ENCODE measurements around the gene F11R.

The F11R gene

DNA sequence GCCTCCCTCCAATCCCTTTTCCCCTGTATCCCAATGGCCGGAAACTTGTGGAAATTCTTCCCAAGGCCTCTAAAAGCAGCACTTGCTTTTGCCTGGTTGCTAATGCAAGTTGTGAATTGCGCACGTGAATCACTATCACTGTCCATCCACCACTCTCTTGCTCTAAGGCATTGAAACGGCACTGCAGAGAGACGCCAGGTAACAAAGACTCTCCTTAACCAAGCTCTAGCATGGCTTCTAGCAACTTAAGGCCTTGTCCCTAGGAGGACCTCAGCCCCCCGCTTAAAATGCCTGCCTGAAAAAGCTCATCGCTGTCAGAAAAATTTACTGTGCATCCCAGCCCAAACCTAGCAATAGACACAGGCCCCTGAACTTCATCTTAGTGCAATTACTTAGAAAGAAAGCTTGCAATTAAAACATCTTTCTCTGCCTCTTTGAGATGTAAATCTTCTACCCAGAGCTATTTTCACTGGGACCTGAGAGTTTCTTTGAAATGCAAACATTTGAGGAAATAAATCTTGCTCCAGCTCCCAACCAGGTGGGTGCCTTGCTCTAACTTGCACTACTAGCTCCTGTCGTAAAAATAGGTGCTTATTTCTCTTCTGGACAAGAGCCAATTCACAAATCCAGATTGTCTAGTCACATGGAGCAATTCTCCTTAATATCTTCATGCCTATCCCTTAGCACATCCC, 33.4 kb downstream of the F11R start:
- H3K27ac ChIP-seq (ENCODE audit: low read length), result no peak overlapping the region

DNA sequence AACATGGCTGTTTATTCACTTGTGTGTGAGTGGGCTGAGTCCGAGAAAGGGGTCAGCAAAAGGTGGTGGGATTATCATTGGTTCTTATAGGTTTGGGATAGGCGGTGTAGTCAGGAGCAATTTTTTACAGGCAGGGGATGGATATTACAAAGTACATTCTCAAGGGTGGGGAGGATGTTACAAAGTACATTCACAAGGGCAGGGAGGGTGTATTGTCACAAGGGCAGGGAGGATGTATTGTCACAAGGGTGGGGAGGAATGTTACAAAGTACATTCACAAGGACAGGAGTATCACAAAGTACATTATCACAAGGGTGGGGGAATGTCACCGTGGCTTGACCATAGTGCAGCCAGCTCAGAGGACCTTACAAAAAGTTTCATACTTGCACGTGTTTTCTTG, 35.2 kb downstream of the F11R start:
- Histone ChIP-seq H3K4me3 (ENCODE audit: low read depth in 1 of 2, low read length in 2 of 2) (no peak overlapping the region), H3K9me3 (ENCODE audit: control insufficient read depth in 1 of 2, low read length in 2 of 2) (no peaks in the 10 kb centered on the region), H3K27me3 (ENCODE audit: low read depth, low read length) (no peaks in the 10 kb centered on the region), H3K36me3 (ENCODE audit: control insufficient read depth in 1 of 2, insufficient read depth in 2 of 2, low read length in 2 of 2) (no peaks in the 10 kb centered on the region), H3K27ac (ENCODE audit: low read length) (no peak overlapping the region), H3K4me1 (ENCODE audit: control insufficient read depth in 1 of 2, insufficient read depth in 2 of 2, low read length in 2 of 2) (peaks cover 0 to 7% of the 10 kb centered on the region in 2 donors)

More for the DNA sequence above, 33.4 kb downstream of the F11R start:
- H3K27me3 ChIP-seq (ENCODE audit: low read depth, low read length), result no peaks in the 10 kb centered on the region
- H3K9me3 ChIP-seq (ENCODE audit: control insufficient read depth in 1 of 2, low read length in 2 of 2), result no peaks in the 10 kb centered on the region
- no peaks in the 10 kb centered on the region for H3K4me1 ChIP-seq (ENCODE audit: control insufficient read depth in 1 of 2, insufficient read depth in 2 of 2, low read length in 2 of 2)
- no peaks in the 10 kb centered on the region for H3K36me3 ChIP-seq (ENCODE audit: control insufficient read depth in 1 of 2, insufficient read depth in 2 of 2, low read length in 2 of 2)
- no peak overlapping the region for H3K4me3 ChIP-seq (ENCODE audit: low read depth in 1 of 2, low read length in 2 of 2)

DNA sequence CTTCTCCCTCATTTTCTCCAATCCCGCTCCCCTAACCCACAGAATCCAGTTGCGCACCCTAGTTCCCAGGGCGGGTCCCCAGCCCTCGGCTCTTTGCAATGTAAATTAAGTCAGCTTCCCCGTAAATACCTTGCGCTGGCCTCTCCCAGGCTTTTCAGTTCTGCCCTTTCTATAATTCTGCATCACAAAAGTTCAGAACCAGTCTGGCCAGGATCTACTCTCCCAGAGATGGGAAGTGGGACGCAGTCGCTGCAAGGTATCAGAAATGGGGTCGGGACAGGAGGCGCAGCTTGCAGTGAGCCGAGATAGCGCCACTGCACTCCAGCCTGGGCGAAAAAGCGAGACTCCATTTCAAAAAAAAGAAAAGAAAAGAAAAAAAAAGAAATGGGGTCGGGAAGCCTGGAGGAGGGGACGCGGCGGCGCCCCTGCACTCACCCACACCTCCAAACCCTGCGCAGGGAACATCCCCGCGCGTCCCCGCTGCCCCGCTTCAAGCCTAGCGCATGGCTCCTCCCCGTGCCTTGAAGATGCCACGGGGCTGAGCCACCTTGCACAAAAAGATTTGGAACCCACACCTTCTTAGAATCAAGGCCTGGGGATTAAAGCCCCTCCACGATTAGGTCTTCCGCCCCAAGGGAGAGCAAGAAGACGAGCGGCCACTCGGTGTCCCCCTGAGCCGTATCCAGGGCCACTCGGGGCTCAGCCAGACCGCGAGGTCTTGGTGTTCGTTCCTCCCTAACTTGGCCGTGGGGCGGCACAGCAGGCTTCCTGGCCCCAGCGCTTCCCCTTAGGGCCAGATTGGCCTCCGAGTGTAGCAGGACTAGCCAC, 39.2 kb downstream of the F11R start:
- H3K4me1 ChIP-seq (ENCODE audit: control insufficient read depth in 1 of 2, insufficient read depth in 2 of 2, low read length in 2 of 2), result peaks cover 0 to 7% of the 10 kb centered on the region in 2 donors

GRCh38 chr1:160979286-160979685, 41.7 kb downstream of the F11R start:
- H3K36me3 ChIP-seq (ENCODE audit: control insufficient read depth in 1 of 2, insufficient read depth in 2 of 2, low read length in 2 of 2), result no peaks in the 10 kb centered on the region
- H3K4me3 ChIP-seq (ENCODE audit: low read depth in 1 of 2, low read length in 2 of 2), result no peak overlapping the region
- no peak overlapping the region for H3K27ac ChIP-seq (ENCODE audit: low read length)
- H3K9me3 ChIP-seq (ENCODE audit: control insufficient read depth in 1 of 2, low read length in 2 of 2), result no peaks in the 10 kb centered on the region
- no peaks in the 10 kb centered on the region for H3K27me3 ChIP-seq (ENCODE audit: low read depth, low read length)
- H3K4me1 ChIP-seq (ENCODE audit: control insufficient read depth in 1 of 2, insufficient read depth in 2 of 2, low read length in 2 of 2), result peaks cover 0 to 7% of the 10 kb centered on the region in 2 donors

More for the DNA sequence above, 39.2 kb downstream of the F11R start:
- no peak overlapping the region for H3K4me3 ChIP-seq (ENCODE audit: low read depth in 1 of 2, low read length in 2 of 2)
- no peaks in the 10 kb centered on the region for H3K27me3 ChIP-seq (ENCODE audit: low read depth, low read length)
- no peak overlapping the region for H3K27ac ChIP-seq (ENCODE audit: low read length)
- no peaks in the 10 kb centered on the region for H3K36me3 ChIP-seq (ENCODE audit: control insufficient read depth in 1 of 2, insufficient read depth in 2 of 2, low read length in 2 of 2)
- H3K9me3 ChIP-seq (ENCODE audit: control insufficient read depth in 1 of 2, low read length in 2 of 2), result no peaks in the 10 kb centered on the region

DNA sequence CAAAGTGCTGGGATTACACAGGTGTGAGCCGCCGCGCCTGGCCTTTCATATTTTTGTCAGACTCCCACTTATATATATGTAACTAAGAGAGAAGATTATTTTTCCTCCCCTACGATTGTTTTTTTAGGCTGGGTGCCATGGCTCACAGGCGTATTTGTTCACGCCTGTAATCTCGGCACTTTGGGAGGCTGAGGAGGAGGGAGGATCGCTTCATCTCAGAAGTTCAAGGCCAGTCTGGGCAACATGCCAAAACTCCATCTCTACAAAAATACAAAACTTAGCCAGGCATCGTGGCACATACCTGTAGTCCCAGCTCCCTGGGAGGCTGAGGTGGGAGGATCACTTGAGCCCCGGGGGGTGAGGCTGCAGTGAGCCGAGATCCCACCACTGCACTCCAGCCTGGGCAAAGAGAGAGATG, 42.4 kb downstream of the F11R start:
- Histone ChIP-seq H3K27ac (ENCODE audit: low read length) (no peak overlapping the region), H3K4me3 (ENCODE audit: low read depth in 1 of 2, low read length in 2 of 2) (no peak overlapping the region), H3K4me1 (ENCODE audit: control insufficient read depth in 1 of 2, insufficient read depth in 2 of 2, low read length in 2 of 2) (peaks cover 0 to 7% of the 10 kb centered on the region in 2 donors), H3K9me3 (ENCODE audit: control insufficient read depth in 1 of 2, low read length in 2 of 2) (no peaks in the 10 kb centered on the region), H3K27me3 (ENCODE audit: low read depth, low read length) (no peaks in the 10 kb centered on the region), H3K36me3 (ENCODE audit: control insufficient read depth in 1 of 2, insufficient read depth in 2 of 2, low read length in 2 of 2) (no peaks in the 10 kb centered on the region)

DNA sequence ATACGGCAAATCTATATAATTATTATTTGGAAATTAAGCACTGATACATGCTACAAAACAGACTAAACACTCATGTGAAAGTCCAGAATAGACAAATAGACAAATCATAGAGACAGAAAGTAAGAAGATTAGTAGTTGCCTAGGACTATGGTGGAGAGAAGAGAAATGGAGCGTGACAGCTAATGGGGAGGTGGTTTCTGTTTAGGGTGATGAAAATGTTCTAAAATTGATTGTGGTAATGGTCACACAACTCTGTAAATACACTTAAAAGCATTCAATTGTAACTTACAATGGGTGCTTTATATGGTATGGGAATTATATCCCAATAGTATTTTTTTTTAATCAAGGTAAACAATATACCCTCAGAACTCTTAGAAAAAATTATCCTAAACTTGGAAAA, 45.9 kb downstream of the F11R start:
- H3K4me1 ChIP-seq (ENCODE audit: control insufficient read depth in 1 of 2, insufficient read depth in 2 of 2, low read length in 2 of 2), result peaks cover 0 to 4% of the 10 kb centered on the region in 2 donors
- H3K36me3 ChIP-seq (ENCODE audit: control insufficient read depth in 1 of 2, insufficient read depth in 2 of 2, low read length in 2 of 2), result no peaks in the 10 kb centered on the region
- no peak overlapping the region for H3K4me3 ChIP-seq (ENCODE audit: low read depth in 1 of 2, low read length in 2 of 2)
- H3K27me3 ChIP-seq (ENCODE audit: low read depth, low read length), result no peaks in the 10 kb centered on the region
- H3K9me3 ChIP-seq (ENCODE audit: control insufficient read depth in 1 of 2, low read length in 2 of 2), result no peaks in the 10 kb centered on the region
- H3K27ac ChIP-seq (ENCODE audit: low read length), result no peak overlapping the region

DNA sequence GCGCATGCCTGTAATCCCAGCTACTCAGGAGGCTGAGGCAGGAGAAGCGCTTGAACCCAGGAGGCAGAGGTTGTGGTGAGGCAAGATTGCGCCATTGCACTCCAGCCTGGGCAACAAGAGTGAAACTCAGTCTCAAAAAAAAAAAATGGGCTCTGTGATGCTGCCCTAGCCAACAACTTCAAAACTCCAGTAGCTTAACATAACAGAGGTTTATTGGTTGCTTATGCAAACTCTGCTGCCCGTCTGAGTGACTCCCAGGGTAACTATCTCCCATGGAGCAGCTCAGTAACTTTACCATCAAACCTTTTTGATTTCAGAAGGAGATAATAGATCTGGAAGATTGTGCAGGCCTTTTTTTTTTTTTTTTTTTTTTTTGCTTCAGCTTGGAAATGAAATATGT, 47.5 kb downstream of the F11R start:
- no peaks in the 10 kb centered on the region for H3K27me3 ChIP-seq (ENCODE audit: low read depth, low read length)
- H3K27ac ChIP-seq (ENCODE audit: low read length), result no peak overlapping the region
- no peak overlapping the region for H3K4me3 ChIP-seq (ENCODE audit: low read depth in 1 of 2, low read length in 2 of 2)
- no peaks in the 10 kb centered on the region for H3K9me3 ChIP-seq (ENCODE audit: control insufficient read depth in 1 of 2, low read length in 2 of 2)
- peaks cover 0 to 4% of the 10 kb centered on the region in 2 donors for H3K4me1 ChIP-seq (ENCODE audit: control insufficient read depth in 1 of 2, insufficient read depth in 2 of 2, low read length in 2 of 2)
- H3K36me3 ChIP-seq (ENCODE audit: control insufficient read depth in 1 of 2, insufficient read depth in 2 of 2, low read length in 2 of 2), result no peaks in the 10 kb centered on the region

DNA sequence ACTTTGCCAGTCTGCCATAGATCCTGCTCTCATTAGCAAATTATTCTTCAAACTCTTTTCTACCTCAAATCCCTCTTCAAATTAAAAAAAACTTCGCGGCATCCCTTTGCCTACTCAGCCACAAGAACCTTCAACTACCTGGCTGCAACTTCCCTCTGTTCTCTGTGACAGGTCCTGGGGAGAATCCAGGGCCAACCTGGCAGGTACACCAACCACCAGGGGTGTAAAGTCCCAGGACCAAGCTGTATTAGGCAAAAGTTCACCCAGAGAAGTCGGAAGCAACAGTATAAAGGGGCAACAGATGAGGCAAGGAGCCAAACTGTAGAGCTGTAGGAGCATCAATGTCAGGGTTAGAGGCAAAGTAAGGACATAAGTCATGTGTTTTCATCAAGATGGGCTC, 48.0 kb downstream of the F11R start:
- Histone ChIP-seq H3K9me3 (ENCODE audit: control insufficient read depth in 1 of 2, low read length in 2 of 2) (no peaks in the 10 kb centered on the region), H3K27ac (ENCODE audit: low read length) (no peak overlapping the region), H3K27me3 (ENCODE audit: low read depth, low read length) (no peaks in the 10 kb centered on the region), H3K36me3 (ENCODE audit: control insufficient read depth in 1 of 2, insufficient read depth in 2 of 2, low read length in 2 of 2) (no peaks in the 10 kb centered on the region), H3K4me3 (ENCODE audit: low read depth in 1 of 2, low read length in 2 of 2) (no peak overlapping the region), H3K4me1 (ENCODE audit: control insufficient read depth in 1 of 2, insufficient read depth in 2 of 2, low read length in 2 of 2) (peaks cover 0 to 4% of the 10 kb centered on the region in 2 donors)

DNA sequence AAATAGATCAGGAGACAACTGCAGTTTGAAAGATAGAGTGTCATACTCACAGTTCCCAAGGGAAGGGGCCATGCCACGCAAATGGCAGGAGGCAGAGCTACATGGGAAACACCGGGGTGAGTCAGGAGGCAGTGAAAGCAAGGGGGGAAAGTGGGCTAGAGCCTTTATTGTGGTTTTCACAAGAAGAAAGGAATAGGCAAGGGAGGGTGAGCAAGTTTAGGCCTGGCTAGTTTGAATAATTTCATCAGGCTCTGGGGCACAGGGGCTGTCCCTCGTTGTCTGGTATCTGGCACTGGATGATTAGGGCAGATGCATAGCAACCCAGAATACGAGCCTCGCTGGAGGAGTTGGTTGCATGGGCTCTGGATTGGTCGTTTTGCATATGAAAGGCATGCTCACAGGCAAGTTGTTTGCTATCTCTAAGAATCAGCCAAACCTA, 49.3 kb downstream of the F11R start:
- H3K4me3 ChIP-seq (ENCODE audit: low read depth in 1 of 2, low read length in 2 of 2), result no peak overlapping the region
- H3K27me3 ChIP-seq (ENCODE audit: low read depth, low read length), result no peaks in the 10 kb centered on the region
- no peaks in the 10 kb centered on the region for H3K9me3 ChIP-seq (ENCODE audit: control insufficient read depth in 1 of 2, low read length in 2 of 2)
- H3K36me3 ChIP-seq (ENCODE audit: control insufficient read depth in 1 of 2, insufficient read depth in 2 of 2, low read length in 2 of 2), result no peaks in the 10 kb centered on the region
- H3K27ac ChIP-seq (ENCODE audit: low read length), result no peak overlapping the region
- H3K4me1 ChIP-seq (ENCODE audit: control insufficient read depth in 1 of 2, insufficient read depth in 2 of 2, low read length in 2 of 2), result peaks cover 0 to 4% of the 10 kb centered on the region in 2 donors

DNA sequence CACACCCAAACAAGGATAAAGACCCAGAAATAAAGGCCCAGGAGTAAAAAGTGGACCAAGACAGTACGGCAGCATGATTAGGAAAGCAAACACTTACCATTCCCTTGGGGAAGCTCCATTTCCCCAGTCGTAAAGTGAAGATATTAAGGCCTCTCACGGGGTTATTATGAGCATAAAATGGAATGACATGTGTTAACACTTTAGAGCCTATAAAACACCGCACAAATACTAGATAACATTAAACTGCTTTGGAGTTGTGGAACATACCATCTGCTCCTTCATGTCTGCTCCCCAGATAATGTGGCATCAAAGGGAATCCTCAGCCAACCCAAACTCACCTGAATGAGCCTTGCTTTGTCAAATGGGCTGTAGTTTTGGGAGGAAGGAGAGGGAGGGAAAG, 57.4 kb downstream of the F11R start:
- Histone ChIP-seq H3K27me3 (ENCODE audit: low read depth, low read length) (no peaks in the 10 kb centered on the region), H3K27ac (ENCODE audit: low read length) (no peak overlapping the region), H3K36me3 (ENCODE audit: control insufficient read depth in 1 of 2, insufficient read depth in 2 of 2, low read length in 2 of 2) (no peaks in the 10 kb centered on the region), H3K4me1 (ENCODE audit: control insufficient read depth in 1 of 2, insufficient read depth in 2 of 2, low read length in 2 of 2) (no peaks in the 10 kb centered on the region), H3K9me3 (ENCODE audit: control insufficient read depth in 1 of 2, low read length in 2 of 2) (no peaks in the 10 kb centered on the region), H3K4me3 (ENCODE audit: low read depth in 1 of 2, low read length in 2 of 2) (no peak overlapping the region)

DNA sequence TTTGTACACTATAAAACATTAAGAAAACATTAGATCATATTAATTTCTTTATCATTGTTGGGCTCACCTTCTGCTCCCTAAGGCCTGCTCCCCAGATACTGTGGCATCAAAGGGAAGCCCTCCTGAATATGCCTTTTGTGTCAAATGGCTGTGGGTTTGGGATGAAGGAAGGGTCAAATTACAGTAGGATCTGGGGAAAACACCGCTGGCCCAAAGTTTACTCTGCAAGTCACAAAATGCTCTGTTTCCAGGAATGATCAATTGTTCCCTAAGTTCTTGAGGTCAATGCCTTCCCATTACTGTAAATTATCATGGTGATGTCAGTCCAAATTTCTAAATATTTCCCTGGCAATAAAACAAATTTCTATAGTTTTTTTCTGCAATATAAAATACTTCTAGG, 59.5 kb downstream of the F11R start:
- Histone ChIP-seq H3K27me3 (ENCODE audit: low read depth, low read length) (no peaks in the 10 kb centered on the region), H3K4me1 (ENCODE audit: control insufficient read depth in 1 of 2, insufficient read depth in 2 of 2, low read length in 2 of 2) (no peaks in the 10 kb centered on the region)

More for the DNA sequence above, 59.5 kb downstream of the F11R start:
- no peaks in the 10 kb centered on the region for H3K36me3 ChIP-seq (ENCODE audit: control insufficient read depth in 1 of 2, insufficient read depth in 2 of 2, low read length in 2 of 2)
- no peaks in the 10 kb centered on the region for H3K9me3 ChIP-seq (ENCODE audit: control insufficient read depth in 1 of 2, low read length in 2 of 2)
- no peak overlapping the region for H3K27ac ChIP-seq (ENCODE audit: low read length)
- no peak overlapping the region for H3K4me3 ChIP-seq (ENCODE audit: low read depth in 1 of 2, low read length in 2 of 2)

Measured in muscle layer of duodenum (tissue), 2 donors.